Epithelial cell of proximal tubule (primary cell): ENCODE data around the gene PTPN11. TPM values are rescaled to one million over a fixed set of nuclear protein-coding genes. Genes with fewer than 3 reads are reported as not detected.

Experiments used
- DNase-seq: peaks from one replicate; pipeline ENCODE4 v3.0.0-alpha.2; 2011; ENCODE audit warnings: low read depth
- H3K4me3 ChIP-seq: 2 replicates; pipeline ENCODE4 v1.5.1; 2011; ENCODE audit warnings: low read depth, mild to moderate bottlenecking, low read length
- CTCF ChIP-seq: conservative IDR thresholded peaks from 2 replicates; pipeline ENCODE4 v1.5.1; 2012; ENCODE audit warnings: low read depth, mild to moderate bottlenecking, low read length
- total RNA-seq: library from RNA; depleted of rRNA; stranded (reverse); fragments of >200 nt; gene quantifications from 2 replicates; pipeline ENCODE4 v1.2.3, GENCODE V29; 2015

Gene PTPN11
- total RNA-seq, 1 donor from 2014 or later, result 80.5 TPM

- no peak overlapping the region for H3K4me3 ChIP-seq
- DNase-seq, result no peak
- no peak for TF ChIP-seq CTCF
Observed at GRCh38 chr12:112496496-112496895, 77.7 kb downstream of the PTPN11 start.

GRCh38 chr12:112498580-112498979 lies 79.8 kb downstream of the PTPN11 start:
- no peak overlapping the region for H3K4me3 ChIP-seq
- DNase-seq, result no peak
- TF ChIP-seq CTCF, result no peak

GRCh38 chr12:112503512-112503911 lies 84.8 kb downstream of the PTPN11 start:
- H3K4me3 ChIP-seq, result no peak overlapping the region
- TF ChIP-seq CTCF, result no peak
- no peak for DNase-seq

GRCh38 chr12:112506513-112507166 lies 87.9 kb downstream of the PTPN11 start:
- peak; percentile 19 for TF ChIP-seq CTCF
- no peak for DNase-seq

GRCh38 chr12:112513471-112513870 lies 94.7 kb downstream of the PTPN11 start:
- TF ChIP-seq CTCF, result no peak
- DNase-seq, result no peak
- H3K4me3 ChIP-seq, result no peak overlapping the region

More at GRCh38 chr12:112506513-112507166, 87.9 kb downstream of the PTPN11 start:
- H3K4me3 ChIP-seq, result no peak overlapping the region

DNA sequence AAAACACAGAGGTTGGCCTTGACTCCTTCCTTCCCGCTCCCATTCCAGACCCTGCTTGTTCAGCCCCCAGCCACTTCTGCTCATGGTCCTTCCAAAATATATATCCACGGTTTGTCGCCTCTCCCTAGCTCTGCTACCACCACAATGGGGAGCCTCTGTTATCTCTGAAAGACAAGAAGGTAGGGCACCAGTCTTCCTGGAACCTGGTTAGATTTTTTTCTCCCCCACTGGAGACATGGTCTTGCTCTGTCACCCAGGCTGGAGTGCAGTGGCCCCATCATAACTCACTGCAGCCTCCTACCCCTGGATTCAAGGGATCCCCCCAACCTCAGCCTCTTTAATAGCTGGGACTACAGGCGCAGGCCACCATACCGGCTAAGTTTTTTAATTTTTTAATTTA lies 95.7 kb downstream of the PTPN11 start:
- no peak for DNase-seq
- H3K4me3 ChIP-seq, result no peak overlapping the region
- TF ChIP-seq CTCF, result no peak
